Gastroesophageal sphincter (tissue), 3 donors: ENCODE data around the gene TRIM32.

Experiments used
- CTCF ChIP-seq, 4 experiments: fragments of 200-600 bp in 2 of 4; fragments of 450-650 bp in 2 of 4; sonication (generic) in 1 of 4; IDR thresholded peaks; one replicate each; pipeline ENCODE4 v1.5.1; 2017 to 2019; ENCODE audit warnings: antibody characterized with exemption in 4 of 4, mild to moderate bottlenecking in 2 of 4, moderate library complexity in 2 of 4
- POLR2AphosphoS5 ChIP-seq: sonication (generic); formaldehyde crosslinking; IDR thresholded peaks from one replicate; pipeline ENCODE4 v1.6.1; 2017; ENCODE audit warnings: antibody characterized with exemption

GRCh38 chr9:116688806-116689485, 1.8 kb downstream of the TRIM32 start:
- TF ChIP-seq CTCF (IDR thresholded peaks at IDR 0.05) (no peak), POLR2AphosphoS5 (no peak)
